IPS-NIHi7 (cell line): ENCODE data around the gene ADAMTS17.

Source experiments
- DNase-seq: peaks from one replicate; pipeline ENCODE4 v3.0.0; 2012; ENCODE audit warnings: mixed read lengths; ENCODE audit errors: extremely low spot score

The ADAMTS17 gene

GRCh38 chr15:100053474-100054121 lies 288.2 kb downstream of the ADAMTS17 start:
- no peak for DNase-seq

GRCh38 chr15:100052716-100053473 lies 288.9 kb downstream of the ADAMTS17 start:
- no peak for DNase-seq

- DNase-seq, result no peak
These were observed 290.6 kb downstream of the ADAMTS17 start for GRCh38 chr15:100050877-100051786.

GRCh38 chr15:100049936-100050876 lies 291.6 kb downstream of the ADAMTS17 start:
- no peak for DNase-seq

GRCh38 chr15:100049483-100049882 lies 292.3 kb downstream of the ADAMTS17 start:
- no peak for DNase-seq

- DNase-seq, result no peak
These were observed 293.0 kb downstream of the ADAMTS17 start for GRCh38 chr15:100048736-100049135.

- no peak for DNase-seq
These were observed 298.1 kb downstream of the ADAMTS17 start for GRCh38 chr15:100043692-100044091.

GRCh38 chr15:100043068-100043641 lies 298.6 kb downstream of the ADAMTS17 start:
- no peak for DNase-seq

- DNase-seq, result no peak
These were observed 299.2 kb downstream of the ADAMTS17 start for GRCh38 chr15:100042558-100042957.

GRCh38 chr15:100041127-100041828 lies 300.5 kb downstream of the ADAMTS17 start:
- DNase-seq, result no peak

- DNase-seq, result no peak
These were observed 301.8 kb downstream of the ADAMTS17 start for GRCh38 chr15:100039994-100040393.

GRCh38 chr15:100038736-100039135 lies 303.0 kb downstream of the ADAMTS17 start:
- no peak for DNase-seq

- DNase-seq, result no peak
These were observed 303.9 kb downstream of the ADAMTS17 start for GRCh38 chr15:100037901-100038300.

GRCh38 chr15:100036015-100036414 lies 305.8 kb downstream of the ADAMTS17 start:
- DNase-seq, result no peak

- no peak for DNase-seq
These were observed 307.6 kb downstream of the ADAMTS17 start for GRCh38 chr15:100034191-100034590.

GRCh38 chr15:100033140-100033857 lies 308.5 kb downstream of the ADAMTS17 start:
- DNase-seq, result no peak

- DNase-seq, result no peak
These were observed 309.3 kb downstream of the ADAMTS17 start for GRCh38 chr15:100032358-100033085.

GRCh38 chr15:100031665-100032357 lies 310.0 kb downstream of the ADAMTS17 start:
- no peak for DNase-seq
